MM.1S (cell line): ENCODE measurements around the gene OR6F1.

Experiments used
- CTCF ChIP-seq: fragments of 300-600 bp; sonication (generic); IDR thresholded peaks from 2 replicates; pipeline ENCODE4 v1.5.1; 2016; ENCODE audit warnings: antibody characterized with exemption, low read length, mixed read lengths
- EZH2 ChIP-seq: fragments of 300-600 bp; sonication (generic); optimal IDR thresholded peaks from 2 replicates; pipeline ENCODE3; 2017; ENCODE audit warnings: low read depth, mild to moderate bottlenecking, antibody characterized with exemption, low read length, mixed read lengths
- EZH2phosphoT487 ChIP-seq: fragments of 300-600 bp; sonication (generic); IDR thresholded peaks from 2 replicates; pipeline ENCODE4 v1.6.1; 2018; ENCODE audit warnings: antibody characterized with exemption, low read length

- TF ChIP-seq EZH2 (no peak), EZH2phosphoT487 (no peak), CTCF (no peak)
These were observed 25.3 kb upstream of the OR6F1 start for GRCh38 chr1:247741756-247742155.
